Loucy (cell line): Measurements from ENCODE around the gene ADAT1.

ENCODE experiments used
- EZH2phosphoT487 ChIP-seq: fragments of 200-600 bp; IDR thresholded peaks from 2 replicates; pipeline ENCODE4 v1.6.1; 2018; ENCODE audit warnings: antibody characterized with exemption, mild to moderate bottlenecking, moderate library complexity, borderline replicate concordance
- TF ChIP-seq, protein P1 (sequence below): fragments of 200-600 bp; sonication (generic); conservative IDR thresholded peaks from 2 replicates; pipeline ENCODE4 v1.5.1; 2014; ENCODE audit warnings: mild to moderate bottlenecking, antibody characterized with exemption, low read length

DNA sequence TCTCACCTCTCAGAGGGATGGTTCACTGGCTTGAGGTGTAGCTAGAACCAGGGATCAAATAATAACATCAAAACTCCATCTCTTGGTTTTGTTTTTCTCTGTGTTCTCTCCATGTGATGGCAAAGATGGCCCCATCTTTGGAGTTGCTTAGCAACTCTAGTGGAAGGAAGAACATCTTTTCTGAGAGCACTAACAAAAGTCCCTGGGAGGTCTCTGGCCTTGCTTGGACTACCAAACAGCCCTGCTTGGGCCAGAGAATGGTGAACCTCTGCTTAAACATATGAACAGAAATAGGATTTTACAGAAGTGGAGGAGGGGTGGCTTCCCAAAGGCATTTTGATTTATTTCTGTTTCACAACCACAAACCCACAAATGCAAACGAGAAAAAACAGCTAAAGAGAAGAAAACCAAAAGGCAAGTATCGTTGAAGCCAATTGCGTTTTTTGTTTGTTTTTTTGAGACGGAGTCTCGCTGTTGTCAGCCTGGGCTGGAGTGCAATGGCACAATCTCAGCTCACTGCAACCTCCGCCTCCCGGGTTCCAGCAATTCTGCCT lies 43.7 kb downstream of the ADAT1 start:
- TF ChIP-seq, protein P1, sequence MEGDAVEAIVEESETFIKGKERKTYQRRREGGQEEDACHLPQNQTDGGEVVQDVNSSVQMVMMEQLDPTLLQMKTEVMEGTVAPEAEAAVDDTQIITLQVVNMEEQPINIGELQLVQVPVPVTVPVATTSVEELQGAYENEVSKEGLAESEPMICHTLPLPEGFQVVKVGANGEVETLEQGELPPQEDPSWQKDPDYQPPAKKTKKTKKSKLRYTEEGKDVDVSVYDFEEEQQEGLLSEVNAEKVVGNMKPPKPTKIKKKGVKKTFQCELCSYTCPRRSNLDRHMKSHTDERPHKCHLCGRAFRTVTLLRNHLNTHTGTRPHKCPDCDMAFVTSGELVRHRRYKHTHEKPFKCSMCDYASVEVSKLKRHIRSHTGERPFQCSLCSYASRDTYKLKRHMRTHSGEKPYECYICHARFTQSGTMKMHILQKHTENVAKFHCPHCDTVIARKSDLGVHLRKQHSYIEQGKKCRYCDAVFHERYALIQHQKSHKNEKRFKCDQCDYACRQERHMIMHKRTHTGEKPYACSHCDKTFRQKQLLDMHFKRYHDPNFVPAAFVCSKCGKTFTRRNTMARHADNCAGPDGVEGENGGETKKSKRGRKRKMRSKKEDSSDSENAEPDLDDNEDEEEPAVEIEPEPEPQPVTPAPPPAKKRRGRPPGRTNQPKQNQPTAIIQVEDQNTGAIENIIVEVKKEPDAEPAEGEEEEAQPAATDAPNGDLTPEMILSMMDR = no peak
- no peak for TF ChIP-seq EZH2phosphoT487
